GM18870 (cell line): ENCODE data around the gene CYP2W1.

Experiments
- ATAC-seq: cut with Tn5 transposase; IDR thresholded peaks from one replicate; pipeline ENCODE4 v1.9.1; 2021; ENCODE audit warnings: moderate library complexity; ENCODE audit not compliant: unreplicated experiment

CYP2W1 gene

GRCh38 chr7:981793-982510, 1.0 kb upstream of the CYP2W1 start:
- ATAC-seq, result no peak

GRCh38 chr7:982511-983003, 424 bp upstream of the CYP2W1 start:
- no peak for ATAC-seq

- no peak for ATAC-seq
Observed at GRCh38 chr7:983616-984071, 663 bp downstream of the CYP2W1 start.

GRCh38 chr7:984361-985126, 1.6 kb downstream of the CYP2W1 start:
- ATAC-seq, result no peak

- no peak for ATAC-seq
Observed at GRCh38 chr7:985127-985416, 2.1 kb downstream of the CYP2W1 start.

- no peak for ATAC-seq
Observed at GRCh38 chr7:985915-986741, 3.1 kb downstream of the CYP2W1 start.

GRCh38 chr7:986766-987751, 4.1 kb downstream of the CYP2W1 start:
- no peak for ATAC-seq

GRCh38 chr7:987909-988308, 4.9 kb downstream of the CYP2W1 start:
- no peak for ATAC-seq

GRCh38 chr7:988426-988911, 5.5 kb downstream of the CYP2W1 start:
- no peak for ATAC-seq

GRCh38 chr7:988963-989529, 6.1 kb downstream of the CYP2W1 start:
- no peak for ATAC-seq

- no peak for ATAC-seq
Observed at GRCh38 chr7:990352-990932, 7.5 kb downstream of the CYP2W1 start.

GRCh38 chr7:990933-991728, 8.2 kb downstream of the CYP2W1 start:
- ATAC-seq, result no peak

GRCh38 chr7:991729-992656, 9.0 kb downstream of the CYP2W1 start:
- ATAC-seq, result no peak

- ATAC-seq, result peak; percentile 53
Observed at GRCh38 chr7:992709-993607, 10.0 kb downstream of the CYP2W1 start.

GRCh38 chr7:994592-995308, 11.8 kb downstream of the CYP2W1 start:
- no peak for ATAC-seq

GRCh38 chr7:995571-995970, 12.6 kb downstream of the CYP2W1 start:
- no peak for ATAC-seq
